ENCODE results near the gene WDR91. TPM values are rescaled to one million over a fixed set of nuclear protein-coding genes. Genes with fewer than 3 reads are reported as not detected.

The WDR91 gene
- total and polyA plus RNA-seq, 2 donors (not counting 3 experiments of a cell fraction or from before 2014, with no cell fraction given): 6.7 to 7.0 TPM

- no peak overlapping the region for H3K9ac ChIP-seq (replicated peaks; ENCODE audit: extremely low read depth, insufficient read depth, low read length)
- no TSS peak for BruUV-seq (replicated peaks)
- intact Hi-C loops (cut with micrococcal nuclease): no loop called here
- TF ChIP-seq MAX (IDR thresholded peaks at IDR 0.05; ENCODE audit: insufficient read depth, insufficient read length): no peak
- TF ChIP-seq EZH2 (IDR thresholded peaks at IDR 0.05; ENCODE audit: borderline replicate concordance, low read depth, low read length, severe bottlenecking): no peak
- TF ChIP-seq POLR2A (IDR thresholded peaks at IDR 0.05; ENCODE audit: low read depth, low read length): no peak
- TF ChIP-seq CTCF (IDR thresholded peaks at IDR 0.05; ENCODE audit: extremely low read depth in 1 of 2, insufficient read depth in 1 of 2, low read depth in 1 of 2, low read length in 2 of 2): no peak
- no peak for TF ChIP-seq GATA2 (IDR thresholded peaks at IDR 0.05; ENCODE audit: insufficient read depth, insufficient read length, low read depth, low read length)
- no peak for TF ChIP-seq FOS (IDR thresholded peaks at IDR 0.05; ENCODE audit: borderline replicate concordance, insufficient read depth, low read length)
- TF ChIP-seq POLR2AphosphoS5 (IDR thresholded peaks at IDR 0.05; ENCODE audit: insufficient read depth, low read depth, low read length): no peak
- TF ChIP-seq MYC (IDR thresholded peaks at IDR 0.05; ENCODE audit: low read depth, low read length): no peak
- no peak for TF ChIP-seq JUN (IDR thresholded peaks at IDR 0.05; ENCODE audit: borderline replicate concordance, insufficient read depth, insufficient read length, low read depth)
- dilution Hi-C loops (cut with MboI; ENCODE audit: extremely low pct_ligation_motif_present, low sequenced_read_pairs): no loop called here
- H3K4me3 ChIP-seq (replicated peaks in 1 of 3; ENCODE audit: insufficient read depth in 1 of 3, low read depth in 1 of 3, low read length in 3 of 3): no peak overlapping the region
- no peaks in the 10 kb centered on the region for H3K4me1 ChIP-seq (ENCODE audit: control insufficient read depth, extremely low read depth, insufficient read depth, low read length)
- no peak for FAIRE-seq
- CTCF ChIA-PET: interaction anchor here (0.9 kb wide), 1 partner anchor 9 kb away, joined by 4 read pairs; no protein-coding TSS in a partner anchor
- no peak overlapping the region for H3K4me2 ChIP-seq (ENCODE audit: insufficient read depth, low read length)
- peaks cover 0 to 2% of the 10 kb centered on the region in 2 experiments for H3K36me3 ChIP-seq (ENCODE audit: control insufficient read depth in 2 of 2, extremely low read depth in 1 of 2, insufficient read depth in 2 of 2, low read length in 2 of 2)
- H2AFZ ChIP-seq (ENCODE audit: low read depth, low read length): no peak overlapping the region
- no peaks in the 10 kb centered on the region for H3K9me3 ChIP-seq (replicated peaks; ENCODE audit: control insufficient read depth, insufficient read depth, low read length)
- no peaks in the 10 kb centered on the region for H4K20me1 ChIP-seq (replicated peaks; ENCODE audit: control insufficient read depth, extremely low read depth, insufficient read depth, low read length)
- no peaks in the 10 kb centered on the region for H3K79me2 ChIP-seq (ENCODE audit: control insufficient read depth, insufficient read depth, low read length)
- no peak for DNase-seq (ENCODE audit: low read depth, low spot score)
- POLR2A ChIA-PET: no interaction called here
- H3K9me1 ChIP-seq (replicated peaks; ENCODE audit: control insufficient read depth, extremely low read depth, insufficient read depth, low read length): no peaks in the 10 kb centered on the region
- H3K27me3 ChIP-seq (ENCODE audit: control insufficient read depth in 2 of 2, insufficient read depth in 2 of 2, low read length in 2 of 2): no peaks in the 10 kb centered on the region
- H3K27ac ChIP-seq (ENCODE audit: insufficient read depth, low read depth, low read length): no peak overlapping the region
Observed at GRCh38 chr7:135201350-135201749, 10.0 kb downstream of the WDR91 start.

All from endothelial cell of umbilical vein (primary cell).